Effector memory CD4-positive, alpha-beta T cell (primary cell): ENCODE measurements around the gene SIGLEC9.
A peak's percentile ranks its signal among the peaks of the same experiment; 100 is the strongest.

Source experiments
- DNase-seq, 3 donors: peaks; one replicate each; pipeline ENCODE4 v3.0.0-alpha.2; 2020
- H3K27ac ChIP-seq: 2 replicates; pipeline ENCODE4 v1.7.0; 2013; ENCODE audit warnings: mild to moderate bottlenecking, low read length, moderate library complexity; ENCODE audit not compliant: insufficient read depth, poor library complexity, severe bottlenecking
- H3K27me3 ChIP-seq: replicated peaks from 2 replicates; pipeline ENCODE4 v1.7.0; 2013; ENCODE audit warnings: mild to moderate bottlenecking, low read length; ENCODE audit not compliant: insufficient read depth, control insufficient read depth, poor library complexity, severe bottlenecking
- H3K36me3 ChIP-seq: 2 replicates; pipeline ENCODE4 v1.7.0; 2013; ENCODE audit warnings: mild to moderate bottlenecking, low read length, moderate library complexity; ENCODE audit not compliant: control insufficient read depth, insufficient read depth
- H3K4me1 ChIP-seq: 2 replicates; pipeline ENCODE4 v1.7.0; 2013; ENCODE audit warnings: low read length, mild to moderate bottlenecking; ENCODE audit not compliant: control insufficient read depth, insufficient read depth, poor library complexity, severe bottlenecking
- H3K4me3 ChIP-seq: 2 replicates; pipeline ENCODE4 v1.7.0; 2013; ENCODE audit warnings: low read length, low read depth, mild to moderate bottlenecking; ENCODE audit not compliant: insufficient read depth, poor library complexity, severe bottlenecking
- H3K9me3 ChIP-seq: 2 replicates; pipeline ENCODE4 v1.7.0; 2013; ENCODE audit warnings: mild to moderate bottlenecking, low read length, moderate library complexity; ENCODE audit not compliant: control insufficient read depth

Gene SIGLEC9

GRCh38 chr19:51157265-51157664 lies 32.6 kb downstream of the SIGLEC9 start:
- H3K4me3 ChIP-seq = no peak overlapping the region
- H3K4me1 ChIP-seq = no peaks in the 10 kb centered on the region
- no peak for DNase-seq
- H3K27ac ChIP-seq = no peak overlapping the region
- no peaks in the 10 kb centered on the region for H3K9me3 ChIP-seq
- no peaks in the 10 kb centered on the region for H3K36me3 ChIP-seq
- H3K27me3 ChIP-seq = no peaks in the 10 kb centered on the region

GRCh38 chr19:51158474-51159129 lies 33.9 kb downstream of the SIGLEC9 start:
- Histone ChIP-seq H3K36me3 (no peaks in the 10 kb centered on the region), H3K27me3 (no peaks in the 10 kb centered on the region), H3K27ac (no peak overlapping the region), H3K4me1 (no peaks in the 10 kb centered on the region), H3K4me3 (no peak overlapping the region), H3K9me3 (no peaks in the 10 kb centered on the region)
- DNase-seq = peak; percentile 36 to 57 (median 44)

GRCh38 chr19:51159656-51160055 lies 35.0 kb downstream of the SIGLEC9 start:
- H3K4me3 ChIP-seq = no peak overlapping the region
- no peaks in the 10 kb centered on the region for H3K27me3 ChIP-seq
- no peaks in the 10 kb centered on the region for H3K9me3 ChIP-seq
- H3K36me3 ChIP-seq = no peaks in the 10 kb centered on the region
- no peak overlapping the region for H3K27ac ChIP-seq
- no peak for DNase-seq
- no peaks in the 10 kb centered on the region for H3K4me1 ChIP-seq

GRCh38 chr19:51161266-51161665 lies 36.6 kb downstream of the SIGLEC9 start:
- no peak overlapping the region for H3K27ac ChIP-seq
- H3K36me3 ChIP-seq = no peaks in the 10 kb centered on the region
- no peaks in the 10 kb centered on the region for H3K4me1 ChIP-seq
- no peaks in the 10 kb centered on the region for H3K27me3 ChIP-seq
- DNase-seq = no peak
- H3K4me3 ChIP-seq = no peak overlapping the region
- no peaks in the 10 kb centered on the region for H3K9me3 ChIP-seq

GRCh38 chr19:51161867-51162496 lies 37.3 kb downstream of the SIGLEC9 start:
- no peak overlapping the region for H3K27ac ChIP-seq
- H3K27me3 ChIP-seq = no peaks in the 10 kb centered on the region
- H3K36me3 ChIP-seq = no peaks in the 10 kb centered on the region
- H3K9me3 ChIP-seq = no peaks in the 10 kb centered on the region
- H3K4me1 ChIP-seq = peaks cover under 1% of the 10 kb centered on the region
- no peak for DNase-seq
- no peak overlapping the region for H3K4me3 ChIP-seq

- Histone ChIP-seq H3K36me3 (no peaks in the 10 kb centered on the region), H3K27ac (no peak overlapping the region), H3K4me1 (peaks cover 9% of the 10 kb centered on the region), H3K4me3 (no peak overlapping the region), H3K27me3 (no peaks in the 10 kb centered on the region), H3K9me3 (no peaks in the 10 kb centered on the region)
- no peak for DNase-seq
Observed at GRCh38 chr19:51163257-51163656, 38.6 kb downstream of the SIGLEC9 start.

GRCh38 chr19:51164215-51164614 lies 39.5 kb downstream of the SIGLEC9 start:
- Histone ChIP-seq H3K9me3 (no peaks in the 10 kb centered on the region), H3K4me3 (no peak overlapping the region), H3K27me3 (no peaks in the 10 kb centered on the region), H3K4me1 (peaks cover 9% of the 10 kb centered on the region), H3K27ac (no peak overlapping the region), H3K36me3 (no peaks in the 10 kb centered on the region)
- no peak for DNase-seq

GRCh38 chr19:51166846-51167490 lies 42.3 kb downstream of the SIGLEC9 start:
- Histone ChIP-seq H3K27me3 (peaks cover 8% of the 10 kb centered on the region), H3K4me1 (peaks cover 9% of the 10 kb centered on the region), H3K27ac (no peak overlapping the region), H3K9me3 (no peaks in the 10 kb centered on the region), H3K4me3 (no peak overlapping the region), H3K36me3 (no peaks in the 10 kb centered on the region)
- DNase-seq = no peak

GRCh38 chr19:51168564-51169282 lies 44.0 kb downstream of the SIGLEC9 start:
- Histone ChIP-seq H3K9me3 (no peaks in the 10 kb centered on the region), H3K4me3 (no peak overlapping the region), H3K4me1 (peaks cover 9% of the 10 kb centered on the region), H3K27ac (no peak overlapping the region), H3K36me3 (no peaks in the 10 kb centered on the region), H3K27me3 (peaks cover 9% of the 10 kb centered on the region)
- DNase-seq = no peak
